Ascending aorta (tissue), 2 donors: ENCODE measurements around the gene MAP4. TPM values are rescaled to one million over a fixed set of nuclear protein-coding genes. Genes with fewer than 3 reads are reported as not detected.

Experiments
- DNase-seq, 2 donors: peaks; one replicate each; pipeline ENCODE4 v3.0.0-alpha.2; 2019; ENCODE audit warnings: low spot score in 2 of 2
- H3K27ac ChIP-seq, 2 donors: fragments of 200-600 bp; sonication (generic); one replicate each; pipeline ENCODE4 v1.5.1; 2016 to 2017; ENCODE audit warnings: mild to moderate bottlenecking in 1 of 2
- H3K27me3 ChIP-seq: fragments of 200-600 bp; sonication (generic); one replicate; pipeline ENCODE4 v1.5.1; 2017
- H3K36me3 ChIP-seq, 2 donors: fragments of 200-600 bp; sonication (generic); one replicate each; pipeline ENCODE4 v1.5.1; 2016
- H3K4me1 ChIP-seq, 2 donors: fragments of 200-600 bp; sonication (generic); one replicate each; pipeline ENCODE4 v1.5.1; 2016 to 2017; ENCODE audit warnings: mild to moderate bottlenecking in 1 of 2
- H3K4me3 ChIP-seq, 2 donors: fragments of 200-600 bp; sonication (generic); one replicate each; pipeline ENCODE4 v1.5.1; 2016 to 2017; ENCODE audit warnings: mild to moderate bottlenecking in 1 of 2
- H3K9me3 ChIP-seq, 2 donors: fragments of 200-600 bp; sonication (generic); one replicate each; pipeline ENCODE4 v1.5.1; 2016
- CTCF ChIP-seq, 3 experiments: fragments of 200-600 bp in 2 of 3; fragments of 450-650 bp in 1 of 3; sonication (generic) in 2 of 3; IDR thresholded peaks; one replicate each; pipeline ENCODE4 v1.5.1; 2016 to 2019; ENCODE audit warnings: antibody characterized with exemption in 3 of 3, mild to moderate bottlenecking in 1 of 3, moderate library complexity in 1 of 3
- intact Hi-C: fragments of 100-400 bp; cut with DNase I; formaldehyde crosslinking; loops from one replicate; pipeline ENCODE4 v1.15.1; 2023
- total RNA-seq: library from RNA; depleted of rRNA; stranded (reverse); fragments of >200 nt; gene quantifications from one replicate; pipeline ENCODE4 v1.1.0, GENCODE V29; 2016

Gene MAP4
- total RNA-seq, 1 donor from 2014 or later: 140 TPM

- Histone ChIP-seq H3K4me3 (no peak overlapping the region), H3K9me3 (no peaks in the 10 kb centered on the region), H3K36me3 (peaks cover 0 to 24% of the 10 kb centered on the region in 2 donors), H3K4me1 (no peaks in the 10 kb centered on the region), H3K27me3 (no peaks in the 10 kb centered on the region), H3K27ac (no peak overlapping the region)
- DNase-seq: no peak
- no peak for TF ChIP-seq CTCF (IDR thresholded peaks at IDR 0.05)
- intact Hi-C loops: loop anchor here (5.0 kb wide), 1 partner anchor 51 kb away; no protein-coding TSS in a partner anchor
These were observed 31.7 kb upstream of the MAP4 start for GRCh38 chr3:48047841-48048464.

- Histone ChIP-seq H3K36me3 (no peaks in the 10 kb centered on the region), H3K27ac (peak overlapping the region; percentile 3 to 80), H3K27me3 (no peaks in the 10 kb centered on the region), H3K9me3 (no peaks in the 10 kb centered on the region), H3K4me3 (no peak overlapping the region), H3K4me1 (peaks cover 6 to 27% of the 10 kb centered on the region in 2 donors)
- intact Hi-C loops: no loop called here
- no peak for DNase-seq
- no peak for TF ChIP-seq CTCF (IDR thresholded peaks at IDR 0.05)
These were observed 26.0 kb upstream of the MAP4 start for GRCh38 chr3:48042071-48042760.

GRCh38 chr3:48039487-48040190 lies 23.4 kb upstream of the MAP4 start:
- no peaks in the 10 kb centered on the region for H3K9me3 ChIP-seq
- no peak for DNase-seq
- TF ChIP-seq CTCF (IDR thresholded peaks at IDR 0.05): no peak
- no peaks in the 10 kb centered on the region for H3K36me3 ChIP-seq
- no peaks in the 10 kb centered on the region for H3K27me3 ChIP-seq
- H3K27ac ChIP-seq: peak overlapping the region; percentile 80 to 81
- intact Hi-C loops: loop anchor here (2.0 kb wide), 1 partner anchor 49 kb away; no protein-coding TSS in a partner anchor
- H3K4me3 ChIP-seq: peak overlapping the region in 1 of 2 donors; percentile 26
- peaks cover 8 to 36% of the 10 kb centered on the region in 2 donors for H3K4me1 ChIP-seq

- intact Hi-C loops: loop anchor here (2.0 kb wide), 1 partner anchor 50 kb away; no protein-coding TSS in a partner anchor
- H3K27me3 ChIP-seq: no peaks in the 10 kb centered on the region
- peak overlapping the region; percentile 80 to 81 for H3K27ac ChIP-seq
- H3K4me3 ChIP-seq: peak overlapping the region in 1 of 2 donors; percentile 26
- H3K9me3 ChIP-seq: no peaks in the 10 kb centered on the region
- TF ChIP-seq CTCF (IDR thresholded peaks at IDR 0.05): no peak
- H3K4me1 ChIP-seq: peaks cover 9 to 41% of the 10 kb centered on the region in 2 donors
- no peak for DNase-seq
- H3K36me3 ChIP-seq: no peaks in the 10 kb centered on the region
These were observed 22.8 kb upstream of the MAP4 start for GRCh38 chr3:48038971-48039481.

- no peaks in the 10 kb centered on the region for H3K9me3 ChIP-seq
- H3K27ac ChIP-seq: peak overlapping the region; percentile 80 to 87
- intact Hi-C loops: loop anchor here (2.0 kb wide), 1 partner anchor 15 kb away; no protein-coding TSS in a partner anchor
- H3K4me1 ChIP-seq: peaks cover 6 to 47% of the 10 kb centered on the region in 2 donors
- no peak for DNase-seq
- H3K27me3 ChIP-seq: no peaks in the 10 kb centered on the region
- no peak for TF ChIP-seq CTCF (IDR thresholded peaks at IDR 0.05)
- H3K4me3 ChIP-seq: no peak overlapping the region
- no peaks in the 10 kb centered on the region for H3K36me3 ChIP-seq
These were observed 17.8 kb upstream of the MAP4 start for GRCh38 chr3:48034000-48034516.
